Measurements from ENCODE around the gene ZDHHC8.

DNA sequence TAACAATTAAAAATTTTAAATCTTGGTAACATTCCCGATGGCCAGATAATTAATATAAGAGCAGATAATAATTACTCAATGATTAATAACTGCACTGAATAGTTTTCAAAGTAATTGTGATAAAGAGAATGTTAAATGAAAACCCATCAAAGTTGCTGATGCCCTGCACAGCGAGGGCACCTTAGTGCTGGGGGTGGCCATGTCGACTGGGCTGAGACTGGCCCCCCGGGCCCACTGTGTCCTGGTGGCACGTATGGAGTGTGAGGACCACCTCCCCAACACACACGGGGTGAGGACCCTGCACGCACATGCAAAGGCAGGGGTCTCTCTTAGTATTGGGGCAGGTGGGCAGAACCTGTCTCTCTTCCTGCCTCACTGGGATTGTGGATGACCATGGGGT, 34.3 kb downstream of the ZDHHC8 start:
- TF ChIP-seq, protein P1, sequence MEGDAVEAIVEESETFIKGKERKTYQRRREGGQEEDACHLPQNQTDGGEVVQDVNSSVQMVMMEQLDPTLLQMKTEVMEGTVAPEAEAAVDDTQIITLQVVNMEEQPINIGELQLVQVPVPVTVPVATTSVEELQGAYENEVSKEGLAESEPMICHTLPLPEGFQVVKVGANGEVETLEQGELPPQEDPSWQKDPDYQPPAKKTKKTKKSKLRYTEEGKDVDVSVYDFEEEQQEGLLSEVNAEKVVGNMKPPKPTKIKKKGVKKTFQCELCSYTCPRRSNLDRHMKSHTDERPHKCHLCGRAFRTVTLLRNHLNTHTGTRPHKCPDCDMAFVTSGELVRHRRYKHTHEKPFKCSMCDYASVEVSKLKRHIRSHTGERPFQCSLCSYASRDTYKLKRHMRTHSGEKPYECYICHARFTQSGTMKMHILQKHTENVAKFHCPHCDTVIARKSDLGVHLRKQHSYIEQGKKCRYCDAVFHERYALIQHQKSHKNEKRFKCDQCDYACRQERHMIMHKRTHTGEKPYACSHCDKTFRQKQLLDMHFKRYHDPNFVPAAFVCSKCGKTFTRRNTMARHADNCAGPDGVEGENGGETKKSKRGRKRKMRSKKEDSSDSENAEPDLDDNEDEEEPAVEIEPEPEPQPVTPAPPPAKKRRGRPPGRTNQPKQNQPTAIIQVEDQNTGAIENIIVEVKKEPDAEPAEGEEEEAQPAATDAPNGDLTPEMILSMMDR (IDR thresholded peaks at IDR 0.05) = no peak
- TF ChIP-seq POLR2A (IDR thresholded peaks at IDR 0.05) (no peak), POLR2AphosphoS5 (IDR thresholded peaks at IDR 0.05; ENCODE audit: insufficient read depth in 1 of 2, low read depth in 1 of 2) (no peak)

All from vagina (tissue), 2 donors.